Measurements from ENCODE around the gene RWDD3. TPM values are rescaled to one million over a fixed set of nuclear protein-coding genes. Genes with fewer than 3 reads are reported as not detected.

Gene RWDD3
- total RNA-seq, 2 experiments from 2014 or later, result 11.4 to 16.4 TPM

DNA sequence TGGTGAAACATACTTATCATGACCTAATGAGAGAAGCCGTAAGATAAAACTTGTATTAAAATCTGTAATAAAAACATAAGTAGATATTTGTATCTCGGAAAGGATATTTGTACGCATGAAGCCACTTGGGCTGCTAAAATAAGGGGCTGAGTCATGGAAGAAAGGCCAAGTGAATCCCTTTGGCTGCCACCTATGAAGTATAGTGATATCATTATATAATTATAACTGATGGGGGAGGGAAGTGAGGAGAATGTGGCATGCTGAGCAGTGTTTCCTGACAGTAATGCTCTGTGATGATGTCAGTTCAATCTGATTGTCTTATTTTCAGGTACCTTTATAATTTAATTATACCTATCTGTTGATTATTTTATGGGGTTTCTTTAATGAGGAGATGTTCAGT lies 13.6 kb downstream of the RWDD3 start:
- H3K27me3 Mint-ChIP-seq, result no peaks in the 10 kb centered on the region
- no peak for DNase-seq
- peaks cover 12% of the 10 kb centered on the region for H3K4me1 Mint-ChIP-seq
- no peak overlapping the region for H3K27ac Mint-ChIP-seq
- no peak overlapping the region for H3K4me3 Mint-ChIP-seq
- H3K36me3 Mint-ChIP-seq, result peaks cover 20% of the 10 kb centered on the region
- no peaks in the 10 kb centered on the region for H3K9me3 Mint-ChIP-seq

DNA sequence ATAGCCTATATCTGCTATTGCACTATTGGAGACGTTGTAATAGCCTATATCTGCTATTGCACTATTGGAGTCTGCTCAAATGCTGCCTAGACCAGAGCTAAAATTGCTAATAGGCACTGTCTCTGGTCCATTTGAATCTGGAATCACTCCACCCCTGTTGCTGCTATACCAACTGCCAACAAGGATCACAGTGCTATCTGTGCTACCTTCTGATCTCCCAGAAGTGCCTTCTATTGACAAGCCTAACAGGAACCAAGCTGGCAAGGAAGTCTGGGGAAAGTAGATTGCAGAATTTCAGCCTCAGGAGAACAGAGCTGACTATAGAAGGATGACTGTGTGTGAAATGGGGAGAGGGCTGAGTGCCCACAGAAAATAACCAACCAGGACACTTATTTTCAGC lies 15.9 kb downstream of the RWDD3 start:
- no peaks in the 10 kb centered on the region for H3K27me3 Mint-ChIP-seq
- H3K36me3 Mint-ChIP-seq, result peaks cover 30% of the 10 kb centered on the region
- peaks cover 3% of the 10 kb centered on the region for H3K9me3 Mint-ChIP-seq
- no peak for DNase-seq
- no peak overlapping the region for H3K27ac Mint-ChIP-seq
- peaks cover 3% of the 10 kb centered on the region for H3K4me1 Mint-ChIP-seq
- H3K4me3 Mint-ChIP-seq, result no peak overlapping the region

DNA sequence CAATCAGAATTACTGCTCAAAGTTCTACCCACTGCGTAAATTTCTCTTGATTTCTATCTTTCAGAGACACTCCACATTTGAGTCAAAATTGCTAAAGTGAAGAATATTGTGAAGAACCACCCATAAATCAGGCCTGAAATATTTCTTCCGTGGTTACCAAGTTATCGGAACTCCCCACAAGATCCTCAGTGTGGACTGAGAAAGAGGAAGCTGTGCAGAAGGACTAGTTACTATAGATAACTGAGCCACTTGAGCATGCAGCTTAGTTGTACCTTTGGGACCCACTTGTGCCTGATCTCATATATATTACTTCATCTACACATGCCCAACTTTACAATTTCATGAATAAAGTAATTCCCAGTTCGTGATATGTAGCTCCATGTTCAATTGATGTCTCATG lies 18.4 kb downstream of the RWDD3 start:
- peaks cover 3% of the 10 kb centered on the region for H3K9me3 Mint-ChIP-seq
- no peaks in the 10 kb centered on the region for H3K27me3 Mint-ChIP-seq
- peaks cover 29% of the 10 kb centered on the region for H3K36me3 Mint-ChIP-seq
- H3K4me3 Mint-ChIP-seq, result no peak overlapping the region
- H3K27ac Mint-ChIP-seq, result no peak overlapping the region
- no peaks in the 10 kb centered on the region for H3K4me1 Mint-ChIP-seq
- DNase-seq, result no peak

DNA sequence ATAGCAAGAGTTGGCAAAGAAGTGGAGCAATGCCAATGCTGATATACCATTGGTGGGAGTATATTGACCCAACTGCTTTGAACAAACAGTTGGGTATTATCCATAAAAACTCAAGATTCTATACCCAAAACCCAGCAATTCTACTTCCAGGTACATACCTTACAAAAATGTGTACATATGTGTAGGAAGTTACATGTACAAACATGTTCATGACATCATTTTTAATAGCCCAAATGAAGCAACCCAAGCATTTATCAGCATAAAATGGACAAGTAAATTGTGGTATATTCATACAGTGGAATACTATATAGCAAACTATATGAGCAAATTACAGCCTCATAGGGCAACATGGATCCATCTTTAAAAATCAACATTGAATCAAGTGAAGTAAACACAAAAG lies 20.9 kb downstream of the RWDD3 start:
- peaks cover 3% of the 10 kb centered on the region for H3K9me3 Mint-ChIP-seq
- H3K36me3 Mint-ChIP-seq, result peaks cover 29% of the 10 kb centered on the region
- H3K4me3 Mint-ChIP-seq, result no peak overlapping the region
- H3K27ac Mint-ChIP-seq, result no peak overlapping the region
- DNase-seq, result no peak
- H3K27me3 Mint-ChIP-seq, result no peaks in the 10 kb centered on the region
- no peaks in the 10 kb centered on the region for H3K4me1 Mint-ChIP-seq

DNA sequence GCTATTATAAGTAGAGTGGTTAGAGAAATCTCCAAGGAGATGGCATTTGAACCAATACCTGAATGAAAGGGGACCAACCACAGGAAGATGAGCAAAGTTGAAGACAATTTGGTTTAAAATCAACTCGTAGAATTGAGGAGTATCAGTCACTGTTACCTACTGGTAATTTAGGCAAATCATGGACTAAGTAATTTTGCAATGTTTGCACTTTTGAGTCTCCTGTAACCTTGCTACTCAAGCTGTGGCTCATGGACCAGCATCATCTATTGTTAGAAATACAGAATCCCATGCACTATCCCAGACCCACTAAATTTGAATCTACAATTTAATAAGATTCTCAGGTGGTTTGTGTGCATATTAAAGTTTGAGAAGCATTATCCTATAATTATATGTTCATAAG lies 21.8 kb downstream of the RWDD3 start:
- H3K9me3 Mint-ChIP-seq, result peaks cover 3% of the 10 kb centered on the region
- H3K36me3 Mint-ChIP-seq, result peaks cover 29% of the 10 kb centered on the region
- H3K4me1 Mint-ChIP-seq, result no peaks in the 10 kb centered on the region
- no peaks in the 10 kb centered on the region for H3K27me3 Mint-ChIP-seq
- no peak overlapping the region for H3K27ac Mint-ChIP-seq
- no peak for DNase-seq
- no peak overlapping the region for H3K4me3 Mint-ChIP-seq

DNA sequence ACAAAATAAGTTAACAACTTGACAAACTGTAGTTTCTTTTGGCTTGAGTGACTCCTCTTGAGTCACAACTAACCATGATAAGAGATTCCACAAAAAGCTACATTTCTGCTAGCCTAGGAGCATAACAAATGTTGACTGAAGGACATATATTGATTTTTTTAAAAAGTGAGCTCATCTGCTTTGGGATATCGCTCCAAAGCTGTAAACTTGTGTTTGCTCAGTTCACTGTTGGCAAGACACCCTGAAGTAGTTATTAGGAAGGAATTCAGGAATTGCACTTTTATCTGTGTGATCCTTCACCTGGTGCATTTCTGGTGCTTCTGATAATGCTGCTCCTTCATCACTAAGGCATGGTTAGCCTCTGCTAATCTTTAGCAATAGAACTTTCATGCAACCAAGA lies 23.7 kb downstream of the RWDD3 start:
- Mint-ChIP-seq H3K27ac (no peak overlapping the region), H3K9me3 (peaks cover 3% of the 10 kb centered on the region), H3K4me1 (no peaks in the 10 kb centered on the region), H3K27me3 (no peaks in the 10 kb centered on the region), H3K4me3 (no peak overlapping the region), H3K36me3 (peaks cover 15% of the 10 kb centered on the region)
- DNase-seq, result no peak

DNA sequence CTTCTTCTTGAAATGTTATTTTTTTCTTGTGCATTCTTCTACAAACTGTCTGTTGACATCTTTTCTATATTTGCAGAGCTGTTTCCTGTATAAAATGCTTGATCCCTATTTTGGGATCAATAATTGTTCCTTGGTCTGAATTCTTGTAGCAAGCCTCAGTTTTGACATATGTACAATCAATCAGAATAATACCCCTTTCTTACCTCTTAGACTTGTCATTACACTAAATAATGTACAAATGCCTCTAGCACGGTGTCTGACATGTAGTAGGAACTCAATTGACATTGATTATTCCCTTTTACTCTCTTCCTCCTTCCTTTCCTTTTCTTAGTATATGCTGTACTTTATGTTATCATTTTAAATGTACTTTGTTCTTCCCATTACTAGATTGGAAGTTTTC lies 25.2 kb downstream of the RWDD3 start:
- no peak for DNase-seq
- H3K27ac Mint-ChIP-seq, result no peak overlapping the region
- H3K9me3 Mint-ChIP-seq, result no peaks in the 10 kb centered on the region
- no peak overlapping the region for H3K4me3 Mint-ChIP-seq
- no peaks in the 10 kb centered on the region for H3K27me3 Mint-ChIP-seq
- H3K36me3 Mint-ChIP-seq, result peaks cover under 1% of the 10 kb centered on the region
- H3K4me1 Mint-ChIP-seq, result no peaks in the 10 kb centered on the region

DNA sequence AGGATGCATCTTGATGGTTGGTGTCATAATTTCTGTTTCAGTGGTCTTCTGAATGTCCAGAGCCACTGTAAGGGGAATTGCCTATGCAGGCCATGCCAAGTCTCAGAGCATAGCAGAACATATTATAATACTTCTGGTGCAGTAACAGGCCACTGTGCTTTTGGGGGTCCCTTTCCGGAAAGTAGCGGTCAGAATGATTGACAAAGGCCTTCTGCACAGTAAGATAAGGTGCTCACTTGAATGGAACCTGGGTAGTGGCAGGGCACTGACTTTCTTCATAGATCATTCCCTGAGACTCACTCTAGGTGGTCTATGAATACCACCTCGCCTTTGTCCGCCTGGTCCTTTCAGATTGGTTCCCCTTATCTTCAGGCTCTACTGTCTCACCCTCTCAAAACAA lies 28.9 kb downstream of the RWDD3 start:
- peaks cover 4% of the 10 kb centered on the region for H3K27me3 Mint-ChIP-seq
- no peaks in the 10 kb centered on the region for H3K9me3 Mint-ChIP-seq
- no peak overlapping the region for H3K27ac Mint-ChIP-seq
- DNase-seq, result no peak
- no peak overlapping the region for H3K4me3 Mint-ChIP-seq
- H3K36me3 Mint-ChIP-seq, result no peaks in the 10 kb centered on the region
- no peaks in the 10 kb centered on the region for H3K4me1 Mint-ChIP-seq

DNA sequence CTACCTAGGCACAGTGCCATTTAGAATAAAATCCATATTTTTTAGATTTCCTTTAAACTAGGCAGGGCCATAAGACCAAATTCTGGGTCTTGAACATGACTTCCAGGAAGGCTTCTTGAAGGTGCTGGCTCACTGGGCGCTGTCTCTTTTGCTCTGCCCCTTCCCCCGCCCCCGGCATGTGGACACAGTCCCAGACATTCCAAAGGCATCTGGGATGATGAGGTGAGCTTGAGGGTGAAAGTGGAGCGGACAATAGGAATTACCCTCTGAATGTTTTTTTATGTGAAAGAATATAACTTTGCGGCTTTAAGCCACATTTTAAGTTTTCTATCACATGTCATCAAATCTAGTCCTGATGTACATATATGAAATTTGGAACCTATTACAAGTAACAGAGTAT lies 29.4 kb downstream of the RWDD3 start:
- Mint-ChIP-seq H3K9me3 (no peaks in the 10 kb centered on the region), H3K36me3 (no peaks in the 10 kb centered on the region), H3K27ac (no peak overlapping the region), H3K4me1 (no peaks in the 10 kb centered on the region), H3K4me3 (no peak overlapping the region), H3K27me3 (peaks cover 4% of the 10 kb centered on the region)
- no peak for DNase-seq

DNA sequence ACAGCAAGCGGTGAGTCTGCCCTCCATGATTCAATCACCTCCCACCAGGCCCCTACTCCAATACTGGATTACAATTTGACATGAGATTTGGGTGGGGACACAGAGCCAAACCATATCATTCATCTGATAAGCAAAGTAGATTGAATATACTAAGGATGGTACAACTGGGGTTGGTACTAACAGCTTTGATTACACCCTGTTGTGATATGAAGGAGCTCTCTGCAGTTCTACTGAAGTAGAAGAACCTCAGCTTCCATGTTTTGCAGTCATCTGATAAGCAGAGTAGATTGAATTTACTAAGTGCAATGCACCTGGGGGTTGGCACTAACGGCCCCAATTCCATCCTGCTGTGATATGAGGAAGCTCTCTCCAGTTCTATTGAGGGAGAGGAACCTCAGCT lies 31.1 kb downstream of the RWDD3 start:
- no peaks in the 10 kb centered on the region for H3K36me3 Mint-ChIP-seq
- H3K4me3 Mint-ChIP-seq, result no peak overlapping the region
- H3K27ac Mint-ChIP-seq, result no peak overlapping the region
- H3K27me3 Mint-ChIP-seq, result peaks cover 8% of the 10 kb centered on the region
- H3K4me1 Mint-ChIP-seq, result no peaks in the 10 kb centered on the region
- H3K9me3 Mint-ChIP-seq, result no peaks in the 10 kb centered on the region
- no peak for DNase-seq

DNA sequence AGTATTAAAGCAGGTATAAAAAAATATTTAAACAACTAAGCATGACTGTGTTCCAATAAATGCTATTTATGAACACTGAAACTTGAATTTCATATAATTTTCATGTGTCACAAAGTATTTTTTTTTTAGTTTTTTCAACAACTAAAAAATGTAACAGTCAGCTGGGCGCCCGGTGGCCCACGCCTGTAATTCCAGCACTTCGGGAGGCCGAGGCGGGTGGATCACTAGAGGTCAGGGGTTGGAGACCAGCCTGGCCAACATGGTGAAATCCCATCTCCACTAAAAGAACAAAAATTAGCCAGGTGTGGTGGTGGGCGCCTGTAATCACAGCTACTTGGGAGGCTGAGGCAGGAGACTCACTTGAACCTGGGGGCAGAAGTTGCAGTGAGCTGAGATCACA lies 42.4 kb downstream of the RWDD3 start:
- H3K27me3 Mint-ChIP-seq, result peaks cover 13% of the 10 kb centered on the region
- H3K9me3 Mint-ChIP-seq, result peaks cover 10% of the 10 kb centered on the region
- H3K4me3 Mint-ChIP-seq, result no peak overlapping the region
- no peak overlapping the region for H3K27ac Mint-ChIP-seq
- H3K4me1 Mint-ChIP-seq, result no peaks in the 10 kb centered on the region
- no peak for DNase-seq
- H3K36me3 Mint-ChIP-seq, result no peaks in the 10 kb centered on the region

DNA sequence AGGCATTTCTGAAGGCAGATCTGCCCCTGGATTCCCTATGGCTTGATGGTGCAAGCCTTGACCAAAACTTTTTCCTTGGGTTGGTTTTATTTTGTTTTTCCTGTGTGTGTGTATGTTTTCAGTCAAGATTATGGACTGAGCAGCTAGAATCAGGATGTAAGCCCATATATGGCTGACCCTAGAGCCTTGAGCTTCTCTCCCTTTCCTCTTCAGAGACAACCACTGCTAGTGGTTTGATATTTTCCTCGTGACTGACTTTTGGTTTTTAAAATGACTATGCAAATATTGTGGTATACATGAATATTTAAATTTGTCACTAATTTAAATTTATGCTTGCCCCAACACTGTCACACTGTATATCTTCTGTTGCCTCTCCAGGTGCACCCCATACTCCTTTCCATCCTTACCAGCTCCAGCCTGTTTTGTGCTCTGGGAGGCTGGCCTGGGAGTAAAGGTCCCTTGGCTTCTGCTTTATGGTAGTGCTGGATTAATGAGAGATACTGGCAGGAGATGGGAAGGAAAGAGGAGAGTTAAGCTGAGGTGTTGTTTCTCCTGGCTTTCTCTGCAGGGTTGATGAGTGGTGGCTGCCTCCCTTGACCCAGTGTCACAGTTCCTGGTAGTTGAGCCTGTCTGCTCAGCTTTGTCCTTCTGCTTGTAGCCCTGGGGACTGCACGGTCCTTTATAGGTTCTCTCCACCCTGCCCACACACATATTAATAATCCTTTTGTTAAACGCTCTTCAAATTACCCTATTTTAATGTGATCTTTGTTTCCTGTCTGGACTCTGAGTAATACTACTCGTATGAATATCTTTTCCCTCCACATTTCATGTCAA lies 44.4 kb downstream of the RWDD3 start:
- no peak overlapping the region for H3K27ac Mint-ChIP-seq
- peaks cover 9% of the 10 kb centered on the region for H3K27me3 Mint-ChIP-seq
- no peak overlapping the region for H3K4me3 Mint-ChIP-seq
- DNase-seq, result no peak
- no peaks in the 10 kb centered on the region for H3K9me3 Mint-ChIP-seq
- no peaks in the 10 kb centered on the region for H3K4me1 Mint-ChIP-seq
- no peaks in the 10 kb centered on the region for H3K36me3 Mint-ChIP-seq

DNA sequence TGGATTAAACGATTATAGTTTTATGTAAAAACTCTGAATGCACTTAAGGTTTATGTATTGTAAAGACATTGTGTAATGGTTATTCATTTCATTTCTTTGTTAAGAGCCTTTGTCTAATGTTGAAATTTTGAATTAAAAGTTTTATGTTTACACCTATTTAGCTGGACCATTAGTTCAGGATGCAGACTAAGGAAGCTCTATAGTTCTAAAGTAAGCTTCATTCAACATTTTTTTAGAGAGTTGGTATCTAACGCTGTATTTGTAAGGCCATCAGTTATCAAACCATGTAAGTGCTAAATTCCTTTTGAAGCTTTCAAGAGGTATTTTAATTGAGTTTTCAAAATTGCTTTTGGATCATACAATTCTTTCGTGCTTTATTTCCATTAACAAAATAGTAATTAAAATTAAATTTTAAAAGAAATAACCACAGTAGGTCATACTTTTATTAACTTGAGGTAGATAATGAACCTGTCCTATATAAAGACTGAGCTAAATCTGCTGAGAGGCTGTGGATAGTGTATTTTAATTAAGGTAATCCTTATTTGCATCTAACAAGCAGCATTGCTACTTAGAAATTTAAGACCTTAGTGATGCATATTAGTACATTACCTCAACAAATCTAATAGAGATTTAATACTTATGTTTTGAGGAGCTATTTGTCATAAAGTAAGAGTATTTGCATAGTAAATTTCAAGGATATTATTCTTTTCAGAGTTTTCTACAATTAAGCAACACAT lies 47.9 kb downstream of the RWDD3 start:
- DNase-seq, result no peak
- Mint-ChIP-seq H3K4me3 (no peak overlapping the region), H3K27me3 (peaks cover 5% of the 10 kb centered on the region), H3K4me1 (no peaks in the 10 kb centered on the region), H3K27ac (no peak overlapping the region), H3K9me3 (no peaks in the 10 kb centered on the region), H3K36me3 (no peaks in the 10 kb centered on the region)

DNA sequence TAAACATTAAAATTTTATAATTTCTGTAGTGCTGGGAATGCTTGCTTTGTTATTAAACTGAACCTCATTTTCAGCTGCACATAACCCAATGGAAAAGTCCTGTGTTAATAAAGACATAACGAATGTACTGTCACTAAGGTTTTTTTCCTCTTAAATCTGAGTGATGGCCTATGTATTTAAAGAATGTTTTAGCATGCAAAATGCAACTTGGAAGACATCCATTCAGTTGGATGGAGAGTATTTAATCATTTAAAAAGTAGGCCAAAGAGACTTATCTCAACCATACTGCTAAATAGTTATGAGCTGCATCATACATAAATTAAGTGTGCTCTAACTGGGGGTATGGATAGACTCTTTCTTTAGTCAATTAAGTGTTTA lies 48.5 kb downstream of the RWDD3 start:
- H3K27ac Mint-ChIP-seq, result no peak overlapping the region
- H3K4me3 Mint-ChIP-seq, result no peak overlapping the region
- H3K9me3 Mint-ChIP-seq, result no peaks in the 10 kb centered on the region
- no peaks in the 10 kb centered on the region for H3K36me3 Mint-ChIP-seq
- no peaks in the 10 kb centered on the region for H3K4me1 Mint-ChIP-seq
- no peak for DNase-seq
- H3K27me3 Mint-ChIP-seq, result peaks cover 5% of the 10 kb centered on the region

DNA sequence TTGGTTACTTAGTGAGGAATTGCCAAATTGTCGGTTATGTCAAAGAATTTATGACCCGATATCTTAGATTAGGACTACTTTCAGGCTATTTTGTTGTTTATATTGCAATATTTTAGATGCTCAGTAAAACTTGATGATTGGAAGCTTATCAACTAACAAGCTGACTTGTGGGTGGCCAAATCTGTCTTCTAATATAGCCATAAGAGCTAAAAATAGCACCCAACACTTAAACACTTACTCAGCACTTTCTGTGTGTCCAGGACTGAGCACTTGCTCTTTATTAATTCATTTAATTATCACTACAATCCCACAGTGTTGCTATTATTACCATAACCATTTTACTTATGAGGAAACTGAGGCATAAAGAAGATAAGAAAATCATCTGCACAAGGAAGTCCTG lies 50.4 kb downstream of the RWDD3 start:
- Mint-ChIP-seq H3K4me3 (no peak overlapping the region), H3K27ac (no peak overlapping the region), H3K36me3 (no peaks in the 10 kb centered on the region), H3K9me3 (no peaks in the 10 kb centered on the region), H3K27me3 (peaks cover 5% of the 10 kb centered on the region), H3K4me1 (no peaks in the 10 kb centered on the region)
- no peak for DNase-seq

DNA sequence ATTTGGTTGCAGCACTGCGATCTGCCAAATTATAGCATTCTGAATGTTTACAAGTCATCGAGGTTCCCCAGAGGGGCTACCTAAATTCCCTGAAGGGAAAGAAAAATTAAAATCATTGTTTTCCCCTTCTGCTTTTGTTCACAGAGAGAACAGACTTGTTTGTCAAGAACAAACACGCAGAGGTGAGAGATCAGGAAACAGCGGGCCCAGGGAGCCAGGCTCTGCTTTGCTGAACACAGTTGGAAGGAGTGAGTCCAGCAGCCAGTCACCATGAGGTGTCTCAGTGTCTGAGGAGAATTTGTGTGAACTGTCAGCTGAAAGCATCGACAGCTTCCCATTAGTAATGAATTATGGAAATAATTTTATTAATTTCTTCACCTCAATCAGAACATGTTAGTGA lies 52.5 kb downstream of the RWDD3 start:
- DNase-seq, result no peak
- Mint-ChIP-seq H3K9me3 (no peaks in the 10 kb centered on the region), H3K4me3 (no peak overlapping the region), H3K27ac (no peak overlapping the region), H3K4me1 (no peaks in the 10 kb centered on the region), H3K27me3 (no peaks in the 10 kb centered on the region), H3K36me3 (no peaks in the 10 kb centered on the region)
